HL-60/S4 (cell line): ENCODE measurements around the gene SHROOM2.

Experiments
- in situ Hi-C: fragments of 300-500 bp; cut with MboI; formaldehyde crosslinking; loops from 2 replicates; pipeline ENCODE4 v1.14.3; 2022; ENCODE audit warnings: low sequenced_read_pairs

Gene SHROOM2

GRCh38 chrX:9988762-9989161 lies 202.5 kb downstream of the SHROOM2 start:
- in situ Hi-C loops: loop anchor here (25.0 kb wide), 1 partner anchor 101 kb away; no protein-coding TSS in a partner anchor

DNA sequence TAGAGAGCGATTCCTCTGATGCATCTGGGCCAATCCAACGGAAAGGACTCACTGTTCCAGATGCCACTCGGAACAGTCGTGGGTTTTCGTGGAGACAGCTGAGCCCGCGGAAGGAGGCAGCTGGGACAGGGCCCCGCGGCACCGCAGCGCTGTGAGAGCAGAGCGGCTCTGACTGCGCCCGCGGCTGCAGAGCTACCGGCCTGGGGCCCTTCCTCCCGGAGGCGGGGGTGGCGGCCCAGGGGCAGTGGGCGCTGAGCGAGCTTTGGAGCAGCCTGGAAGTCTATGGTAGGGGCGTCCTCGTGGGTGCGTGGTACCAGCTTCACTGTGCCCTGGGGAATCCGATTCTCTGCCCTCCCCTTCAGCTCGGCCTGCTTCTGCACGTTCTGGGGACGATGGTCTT lies 205.8 kb downstream of the SHROOM2 start:
- in situ Hi-C loops: loop anchor here (25.0 kb wide), 1 partner anchor 105 kb away; no protein-coding TSS in a partner anchor

DNA sequence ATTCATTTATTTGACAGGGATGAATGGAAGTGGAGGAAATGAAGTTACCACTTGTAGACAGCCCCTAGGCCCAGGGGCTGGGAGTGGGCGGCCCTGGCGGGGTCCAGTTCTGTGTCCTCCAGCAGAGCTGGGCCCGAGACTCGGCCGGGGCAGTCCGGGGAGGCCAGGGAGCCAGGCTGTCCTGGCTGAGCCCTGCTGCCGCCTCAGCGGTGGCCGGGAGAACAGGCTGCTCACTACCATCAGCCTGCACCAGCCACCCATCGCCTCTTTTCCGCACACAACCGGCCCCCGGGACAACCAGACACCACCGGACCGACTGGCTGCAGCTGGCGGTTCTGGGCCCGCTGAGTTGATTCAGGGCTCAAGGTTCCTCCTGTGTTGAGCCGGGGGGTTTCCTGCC lies 206.5 kb downstream of the SHROOM2 start:
- in situ Hi-C loops: loop anchor here (25.0 kb wide), 1 partner anchor 105 kb away; no protein-coding TSS in a partner anchor

- in situ Hi-C loops: loop anchor here (25.0 kb wide), 1 partner anchor 109 kb away; no protein-coding TSS in a partner anchor
These were observed 209.7 kb downstream of the SHROOM2 start for GRCh38 chrX:9995855-9996339.

- in situ Hi-C loops: loop anchor here (25.0 kb wide), 1 partner anchor 110 kb away; no protein-coding TSS in a partner anchor
These were observed 210.8 kb downstream of the SHROOM2 start for GRCh38 chrX:9997041-9997440.

DNA sequence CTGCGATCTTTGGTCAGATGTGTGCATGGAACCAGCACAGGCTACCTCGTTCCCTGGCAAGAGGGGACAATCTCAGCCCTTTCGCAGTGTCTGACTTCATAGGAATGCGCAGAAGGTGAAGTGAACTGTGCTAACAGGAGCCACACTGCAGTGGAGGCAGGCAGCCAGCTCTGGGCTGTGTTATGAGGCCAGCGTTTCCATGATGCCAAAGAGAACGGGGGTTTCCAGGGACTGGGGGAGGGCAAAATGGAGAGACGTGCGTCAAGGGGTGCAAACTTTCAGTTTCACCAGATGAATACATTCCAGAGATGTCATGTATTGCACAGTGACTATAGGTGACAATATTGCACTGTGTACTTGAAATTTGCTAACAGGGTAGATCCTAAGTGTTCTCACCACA lies 211.3 kb downstream of the SHROOM2 start:
- in situ Hi-C loops: loop anchor here (25.0 kb wide), 1 partner anchor 110 kb away; no protein-coding TSS in a partner anchor
